M059J (cell line): ENCODE results near the gene TMF1. TPM values are rescaled to one million over a fixed set of nuclear protein-coding genes. Genes with fewer than 3 reads are reported as not detected.

Source experiments
- DNase-seq: peaks from one replicate; pipeline ENCODE4 v3.0.0-alpha.2; 2012; ENCODE audit warnings: low read depth
- total RNA-seq: library from RNA; depleted of rRNA; stranded (reverse); fragments of >200 nt; shearing (Covaris generic); gene quantifications from 2 replicates; pipeline ENCODE4 v1.2.3, GENCODE V29; 2014; rRNA removed

TMF1 gene
- 11.8 and 15.8 TPM in 2 replicates for total RNA-seq

DNA sequence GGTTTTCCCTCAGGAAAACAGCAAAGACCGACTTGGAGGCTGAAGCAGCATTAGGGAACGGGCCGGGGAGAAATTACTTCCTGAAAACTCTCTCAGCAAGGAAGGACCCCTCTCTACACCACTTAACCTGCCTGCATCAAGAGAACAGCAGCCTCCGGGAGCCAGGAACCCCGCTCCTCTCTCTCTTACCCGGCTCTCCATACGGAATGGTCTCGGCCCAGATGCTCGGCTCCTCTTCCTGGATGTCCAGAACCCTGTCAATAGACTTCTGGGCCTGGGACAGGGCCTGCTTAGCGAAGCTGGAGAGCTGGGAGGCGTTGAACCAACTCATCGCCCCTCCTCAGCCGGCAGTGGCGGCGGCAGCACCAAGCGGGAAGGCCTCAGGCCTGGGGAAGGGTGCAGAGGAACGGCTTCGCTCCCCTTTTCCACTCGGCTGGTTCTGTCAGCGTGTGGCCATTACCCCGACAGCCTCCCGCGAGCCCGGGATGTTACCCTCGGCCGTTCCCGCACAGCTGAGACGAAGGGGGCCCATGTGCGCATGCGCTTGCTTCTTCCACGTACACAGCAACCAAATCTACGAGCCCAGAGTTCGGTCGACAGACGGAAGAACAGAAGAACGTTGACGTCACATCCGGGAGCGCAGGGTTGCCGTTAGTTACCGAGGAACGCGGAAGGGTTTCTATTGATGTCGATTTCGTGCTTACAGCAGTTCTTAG lies at the start of gene TMF1:
TSS of gene TMF1 (minus strand) at position 578 of the 716 bp plus-strand sequence. CDS start at position 331, 247 bp downstream.
- DNase-seq = peak; percentile 94

DNA sequence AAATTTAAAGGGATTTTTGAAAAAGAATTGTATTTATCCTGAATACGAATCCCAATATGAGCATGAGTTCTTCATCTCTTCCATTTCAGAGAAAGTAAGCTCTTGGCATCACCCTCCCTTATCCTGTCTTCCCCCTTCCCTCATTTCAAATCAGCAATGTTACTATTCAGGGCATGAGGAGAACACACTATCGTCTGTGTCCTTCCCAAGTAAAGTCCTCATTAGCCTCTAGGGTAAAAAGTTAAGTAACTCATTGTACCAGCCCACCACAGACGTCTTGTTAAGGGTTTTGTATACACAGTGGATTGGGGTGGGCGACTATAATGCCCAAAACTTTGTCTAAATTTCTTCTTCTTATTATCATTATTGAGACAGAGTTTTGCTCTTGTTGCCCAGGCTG lies 47.4 kb upstream of the TMF1 start:
- DNase-seq = no peak

DNA sequence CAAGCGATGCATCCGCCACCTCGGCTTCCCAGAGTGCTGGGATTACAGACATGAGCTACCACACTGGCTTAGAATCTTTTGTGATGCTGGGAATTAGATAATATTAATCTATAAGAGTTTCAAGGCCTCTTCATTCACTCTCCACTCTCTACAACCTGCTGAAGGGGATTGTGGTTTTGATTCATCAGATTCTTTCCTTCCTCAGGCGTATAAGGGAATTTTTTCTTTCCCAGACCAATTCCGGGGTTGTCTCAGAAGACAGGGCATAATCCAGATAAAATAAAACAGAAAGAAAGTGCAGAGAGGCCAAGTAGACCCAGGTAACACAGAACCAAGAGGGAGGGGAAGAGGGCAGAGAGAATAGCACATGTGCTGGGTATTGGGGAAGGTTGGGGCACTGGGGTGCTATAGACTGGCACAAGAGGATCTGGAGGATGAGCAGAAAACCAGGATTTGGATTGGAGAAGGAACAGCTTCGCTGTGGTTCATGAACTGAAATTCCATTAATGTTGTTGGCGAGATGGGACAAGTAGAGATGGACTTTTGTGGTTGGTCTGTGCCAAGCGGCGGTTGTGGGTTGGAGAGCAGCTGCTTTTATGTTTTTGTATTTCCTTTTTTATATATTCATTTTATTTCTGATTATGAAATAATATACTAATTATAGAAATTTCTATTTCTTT lies 45.4 kb upstream of the TMF1 start:
- peak; percentile 42 for DNase-seq

- no peak for DNase-seq
Measured at GRCh38 chr3:69096299-69096698, 44.2 kb upstream of the TMF1 start.

GRCh38 chr3:69095636-69096035 lies 43.5 kb upstream of the TMF1 start:
- peak; percentile 8 for DNase-seq

DNA sequence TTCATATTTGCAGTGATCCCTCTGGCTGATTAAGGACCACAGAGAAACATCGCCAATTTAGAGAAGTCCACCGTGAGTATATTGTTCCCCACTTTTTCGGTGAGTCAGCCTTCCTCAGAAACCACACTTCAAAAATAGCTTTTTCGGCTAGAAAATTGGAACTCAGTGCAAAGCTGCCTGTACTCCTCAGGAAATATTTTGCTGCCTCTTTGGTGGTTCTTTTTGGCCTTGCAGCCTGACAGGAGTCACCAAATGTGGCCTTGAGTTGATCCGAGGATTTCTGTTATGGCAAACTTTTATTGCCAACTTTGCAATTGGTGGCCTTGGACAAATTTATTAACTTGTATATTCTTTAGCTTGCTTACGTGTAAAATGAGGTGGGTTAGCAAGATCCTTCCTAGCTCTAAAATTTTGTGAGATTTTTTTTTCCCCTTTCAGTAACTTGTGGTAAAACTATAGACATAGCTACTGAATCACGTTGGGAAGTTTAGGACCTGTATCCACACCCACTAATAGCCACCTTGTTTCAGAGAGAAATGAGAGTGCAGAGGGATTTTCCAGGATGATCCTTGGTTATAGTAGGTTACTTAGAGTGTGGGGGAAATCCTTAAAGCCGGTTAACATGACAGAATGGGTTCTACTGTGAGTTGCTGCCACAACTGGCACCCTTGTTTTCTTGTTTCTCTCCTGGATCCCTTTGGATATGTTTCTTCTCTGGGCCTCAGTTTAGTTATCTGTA lies 42.5 kb upstream of the TMF1 start:
- peak; percentile 66 for DNase-seq

- peak; percentile 21 for DNase-seq
Measured at GRCh38 chr3:69092030-69092516, 39.9 kb upstream of the TMF1 start.

DNA sequence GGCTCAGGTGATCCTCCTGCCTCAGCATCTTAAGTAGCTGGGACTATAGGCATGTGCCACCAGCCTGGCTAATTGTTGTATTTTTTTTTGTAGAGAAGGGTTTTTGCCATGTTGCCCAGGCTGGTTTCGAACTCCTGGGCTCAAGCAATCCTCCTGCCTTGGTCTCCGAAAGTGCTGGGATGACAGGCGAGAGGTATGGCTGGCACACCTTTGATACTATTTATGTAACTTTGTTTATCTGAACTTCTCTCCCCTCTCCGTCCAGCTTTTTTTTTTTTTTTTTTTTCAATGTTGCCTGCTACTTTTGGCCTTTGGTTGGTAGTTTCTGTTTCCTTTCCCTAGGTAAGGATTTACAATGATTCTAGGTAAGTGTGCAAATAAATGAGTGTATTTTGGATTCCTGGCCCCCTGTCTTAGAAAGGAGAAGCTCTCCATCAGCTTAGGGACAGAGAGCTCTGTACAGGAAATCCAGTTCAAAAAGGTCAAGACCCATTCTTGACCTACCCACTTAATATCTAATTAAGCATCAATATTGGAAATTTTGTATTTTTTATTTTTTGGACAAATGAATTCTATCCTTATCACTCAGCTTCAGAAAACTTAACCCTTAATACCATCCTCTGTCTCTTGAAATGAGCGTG lies 39.4 kb upstream of the TMF1 start:
- DNase-seq = no peak

- DNase-seq = peak; percentile 59
Measured at GRCh38 chr3:69090021-69090420, 37.9 kb upstream of the TMF1 start.

DNA sequence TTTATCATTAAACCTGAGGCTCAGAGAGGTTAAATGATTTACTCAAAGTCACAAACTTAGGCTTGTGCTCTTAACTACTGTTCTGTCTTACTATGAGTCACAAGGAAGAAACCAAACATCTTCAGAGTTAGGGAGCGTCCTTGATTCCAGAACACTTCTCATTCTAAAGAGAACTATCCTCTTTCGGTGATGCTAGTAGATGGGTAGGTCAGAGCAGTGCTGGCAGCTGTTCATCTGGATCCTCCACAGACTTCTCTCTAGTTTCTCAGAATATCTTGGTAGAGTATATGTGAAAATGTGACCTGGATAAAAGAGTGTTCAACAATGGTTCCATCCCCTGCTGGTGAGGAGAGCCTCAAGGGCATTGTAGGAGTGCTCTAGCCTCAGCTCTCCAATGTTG lies 35.9 kb upstream of the TMF1 start:
- DNase-seq = peak; percentile 30

- DNase-seq = no peak
Measured at GRCh38 chr3:69087030-69087791, 35.1 kb upstream of the TMF1 start.

DNA sequence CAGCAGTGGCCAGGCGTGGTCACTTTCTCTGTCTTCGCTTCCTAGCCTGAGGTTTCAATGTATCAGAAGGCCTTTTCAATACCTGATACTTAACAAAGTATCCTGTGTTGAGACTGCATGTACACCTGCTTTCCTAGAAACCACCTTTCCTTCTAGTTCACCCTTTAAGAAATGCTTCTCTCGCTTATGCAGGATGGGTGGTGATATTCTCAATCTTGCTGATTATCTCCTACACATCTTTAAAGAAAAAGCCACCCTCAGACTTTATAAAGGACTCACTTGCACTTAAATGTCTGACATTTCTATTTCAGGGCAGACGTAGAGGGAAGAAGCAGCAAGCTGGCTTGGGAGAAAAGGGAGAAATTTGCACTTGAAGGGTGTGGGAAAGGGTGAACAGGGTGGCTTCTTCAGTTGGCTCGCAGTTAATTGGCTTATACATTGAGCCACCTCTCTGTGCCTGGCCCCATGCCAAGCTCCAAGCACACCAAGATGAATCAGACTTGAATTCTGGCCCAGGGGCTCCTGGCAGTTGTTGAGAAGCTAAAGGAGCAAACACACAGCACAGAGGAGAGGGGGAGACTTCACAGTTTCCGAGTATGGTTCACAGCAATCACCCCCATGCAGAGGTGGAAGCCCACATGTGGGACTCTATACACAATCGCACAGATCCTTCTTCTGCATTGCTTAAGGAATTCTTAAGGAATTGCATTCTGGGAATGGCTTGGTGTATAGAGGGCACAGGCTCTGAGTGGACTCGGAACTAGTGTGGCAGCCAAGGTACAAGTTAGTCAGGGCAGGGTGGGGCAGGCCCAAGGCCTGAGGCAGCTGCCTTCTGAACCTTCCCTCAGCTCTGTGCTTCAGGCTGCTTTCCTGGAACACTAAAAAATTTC lies 33.9 kb upstream of the TMF1 start:
- DNase-seq = peak; percentile 87

DNA sequence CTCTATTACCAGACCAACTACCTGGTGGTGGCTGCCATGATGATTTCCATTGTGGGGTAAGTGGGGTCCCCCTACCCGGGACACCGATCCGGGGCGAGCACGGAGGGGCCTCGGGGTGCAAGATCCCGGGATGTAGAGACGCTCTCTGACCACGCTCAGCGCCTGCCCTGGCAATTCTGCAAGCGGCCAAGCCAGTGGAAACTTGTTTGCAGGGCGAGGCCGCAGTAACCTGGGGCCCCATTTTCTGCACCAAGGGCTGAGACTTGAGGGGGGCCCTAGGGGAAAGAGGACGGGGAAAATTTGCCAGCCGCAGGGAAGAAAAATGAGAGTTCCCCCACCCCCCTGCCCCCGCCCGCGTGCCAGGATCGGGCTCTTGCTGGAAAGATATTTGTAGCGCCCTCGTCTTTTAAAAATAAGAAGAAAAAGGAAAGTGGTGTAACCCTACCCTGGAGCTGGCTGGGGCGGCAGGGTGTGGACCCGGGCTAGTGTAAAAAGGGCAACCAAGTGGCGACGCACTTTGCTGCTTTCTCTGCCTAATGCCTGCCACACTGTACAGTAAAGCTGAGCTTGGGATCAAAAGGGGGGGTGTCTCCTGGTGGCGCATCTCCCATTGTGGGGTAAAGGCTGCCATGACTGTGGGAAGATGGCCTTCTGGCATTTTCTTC lies 33.2 kb upstream of the TMF1 start:
- peak; percentile 12 for DNase-seq

DNA sequence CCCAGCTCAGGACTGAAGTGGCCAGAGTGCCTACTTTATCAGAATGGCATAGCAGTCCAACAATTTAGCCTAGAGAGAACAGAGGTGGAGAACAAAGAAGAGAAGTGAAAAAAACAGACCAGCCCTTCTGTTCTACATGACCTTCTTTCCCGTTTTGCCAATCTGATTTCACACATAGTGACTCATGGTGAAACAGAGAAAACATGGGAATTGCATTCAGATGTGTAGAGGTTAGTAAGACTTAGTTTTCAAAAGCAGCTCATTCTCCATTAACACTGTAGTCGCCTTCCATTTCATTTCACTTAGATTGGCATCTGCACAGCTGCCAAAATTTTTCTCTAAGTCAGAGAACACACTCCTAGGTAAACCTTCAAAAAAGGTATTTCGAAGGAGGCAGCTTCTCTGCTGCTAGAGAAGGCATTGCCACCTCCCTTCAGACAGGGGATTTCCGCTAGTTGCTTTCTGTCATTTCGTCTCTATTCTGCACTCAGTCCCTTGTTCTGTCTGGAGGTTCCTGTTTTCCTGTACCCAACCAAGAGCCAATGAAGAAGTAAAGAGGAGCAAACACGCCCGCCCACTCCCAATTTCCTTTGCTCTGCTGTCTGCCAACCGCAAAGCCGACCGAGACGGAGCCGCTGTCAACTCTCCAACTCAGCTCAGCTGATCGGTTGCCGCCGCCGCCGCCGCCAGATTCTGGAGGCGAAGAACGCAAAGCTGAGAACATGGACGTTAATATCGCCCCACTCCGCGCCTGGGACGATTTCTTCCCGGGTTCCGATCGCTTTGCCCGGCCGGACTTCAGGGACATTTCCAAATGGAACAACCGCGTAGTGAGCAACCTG lies 32.4 kb upstream of the TMF1 start, which contains the start of gene ARL6IP5:
TSS of gene ARL6IP5 (plus strand) at position 612 of the 842 bp plus-strand sequence. CDS start at position 723, 111 bp downstream.
- DNase-seq = peak; percentile 84

DNA sequence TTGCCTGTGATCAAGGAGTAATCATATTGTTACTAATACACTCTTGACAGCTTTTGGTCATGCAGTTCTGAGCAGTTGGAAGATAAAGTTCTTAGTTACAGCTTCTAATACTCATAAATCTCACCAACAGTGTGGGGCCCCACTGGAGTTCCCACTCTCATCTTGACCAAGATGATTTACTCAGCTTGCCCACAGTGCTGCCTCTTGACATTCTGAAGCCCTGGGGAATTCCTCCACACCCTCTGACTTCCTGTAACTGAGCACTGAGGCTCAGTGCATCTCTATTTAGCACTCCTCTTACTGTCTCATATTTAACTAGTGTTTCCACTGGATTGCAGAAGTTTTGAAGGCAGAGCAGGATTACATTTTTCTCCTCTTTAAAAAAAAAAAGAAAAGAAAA lies 30.7 kb upstream of the TMF1 start:
- DNase-seq = peak; percentile 61

GRCh38 chr3:69082361-69082760 lies 30.2 kb upstream of the TMF1 start:
- no peak for DNase-seq

GRCh38 chr3:69081583-69082262 lies 29.6 kb upstream of the TMF1 start:
- DNase-seq = peak; percentile 72
